AG04450 (cell line): Measurements from ENCODE around the gene C2orf74. TPM values are rescaled to one million over a fixed set of nuclear protein-coding genes. Genes with fewer than 3 reads are reported as not detected.
"Not testable (repeated sequence)": the region's sequence is repeated elsewhere in the genome, so short reads cannot be mapped to it uniquely, and the experiment has no call there.

Source experiments
- CTCF ChIA-PET: fragments of 300-600, 350-600 bp; formaldehyde crosslinking; extraction: SDS; loops from one replicate; lab custom pipeline; 2022; ENCODE audit warnings: antibody characterized with exemption, inconsistent platforms; lab: Charles Lee
- POLR2A ChIA-PET: fragments of 350-600 bp; formaldehyde crosslinking; extraction: SDS; loops from one replicate; lab custom pipeline; 2021; ENCODE audit warnings: antibody characterized with exemption, inconsistent platforms; lab: Yijun Ruan, JAX
- DNase-seq: peaks from one replicate; pipeline ENCODE4 v3.0.0-alpha.2; 2011; ENCODE audit warnings: low read depth, low spot score
- H3K27ac ChIP-seq: one replicate; pipeline ENCODE4 v1.5.1; 2012; ENCODE audit warnings: low read depth, low read length, control low read depth
- H3K27me3 ChIP-seq: one replicate; pipeline ENCODE4 v1.6.0; 2012; ENCODE audit warnings: low read length; ENCODE audit not compliant: control insufficient read depth, insufficient read depth
- H3K4me3 ChIP-seq: 2 replicates; pipeline ENCODE4 v1.5.1; 2011; ENCODE audit warnings: mild to moderate bottlenecking, low read depth, low read length, control low read depth
- H3K9me3 ChIP-seq: 2 replicates; pipeline ENCODE4 v1.5.1; 2012; ENCODE audit warnings: low read length; ENCODE audit not compliant: control insufficient read depth, insufficient read depth
- CTCF ChIP-seq: IDR thresholded peaks from 2 replicates; pipeline ENCODE4 v1.5.1; 2011; ENCODE audit warnings: low read depth, low read length, control low read depth, inconsistent platforms
- polyA plus RNA-seq: library from polyadenylated mRNA; depleted of rRNA; stranded (reverse); fragments of >200 nt; gene quantifications from 2 replicates; pipeline ENCODE4 v1.2.3, GENCODE V29; 2011

Gene C2orf74
- polyA plus RNA-seq, 1 experiment, result 21.7 TPM

- TF ChIP-seq CTCF, result no peak
- ChIA-PET CTCF (no interaction called here), POLR2A (no interaction called here)
- Histone ChIP-seq H3K27me3 (no peaks in the 10 kb centered on the region), H3K9me3 (no peaks in the 10 kb centered on the region; the same call in 1 of the 2 replicates), H3K27ac (no peak overlapping the region), H3K4me3 (no peak overlapping the region)
- no peak for DNase-seq
Observed at GRCh38 chr2:61184263-61184662, 22.3 kb downstream of the C2orf74 start.

GRCh38 chr2:61185231-61185728 is 23.3 kb downstream of the C2orf74 start:
- Histone ChIP-seq H3K27me3 (no peaks in the 10 kb centered on the region), H3K9me3 (no peaks in the 10 kb centered on the region; the same call in 1 of the 2 replicates), H3K4me3 (no peak overlapping the region), H3K27ac (no peak overlapping the region)
- POLR2A ChIA-PET, result no interaction called here
- no peak for TF ChIP-seq CTCF
- no peak for DNase-seq
- CTCF ChIA-PET, result no interaction called here

DNA sequence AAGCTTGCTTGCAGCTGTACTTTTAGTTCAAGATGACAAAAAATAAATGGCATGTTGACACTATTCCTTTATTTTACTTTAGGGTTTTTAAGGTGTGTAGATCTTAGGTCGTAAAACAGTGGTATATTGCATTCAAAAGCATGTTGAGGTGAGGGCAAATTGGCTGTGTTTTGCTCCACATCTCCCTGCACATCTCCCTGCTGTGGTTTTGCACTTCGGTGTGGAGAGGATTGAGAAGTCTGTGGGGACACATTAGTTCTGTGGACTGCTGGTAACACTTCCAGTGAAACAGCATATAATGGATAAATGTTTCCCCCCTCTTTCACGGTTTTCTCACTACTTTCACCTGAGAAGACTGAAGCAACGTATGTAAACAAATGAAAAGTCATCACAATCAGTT is 25.1 kb downstream of the C2orf74 start:
- Histone ChIP-seq H3K9me3 (no peaks in the 10 kb centered on the region), H3K4me3 (no peak overlapping the region), H3K27ac (no peak overlapping the region), H3K27me3 (no peaks in the 10 kb centered on the region)
- DNase-seq, result no peak
- no peak for TF ChIP-seq CTCF
- ChIA-PET CTCF (no interaction called here), POLR2A (no interaction called here)

DNA sequence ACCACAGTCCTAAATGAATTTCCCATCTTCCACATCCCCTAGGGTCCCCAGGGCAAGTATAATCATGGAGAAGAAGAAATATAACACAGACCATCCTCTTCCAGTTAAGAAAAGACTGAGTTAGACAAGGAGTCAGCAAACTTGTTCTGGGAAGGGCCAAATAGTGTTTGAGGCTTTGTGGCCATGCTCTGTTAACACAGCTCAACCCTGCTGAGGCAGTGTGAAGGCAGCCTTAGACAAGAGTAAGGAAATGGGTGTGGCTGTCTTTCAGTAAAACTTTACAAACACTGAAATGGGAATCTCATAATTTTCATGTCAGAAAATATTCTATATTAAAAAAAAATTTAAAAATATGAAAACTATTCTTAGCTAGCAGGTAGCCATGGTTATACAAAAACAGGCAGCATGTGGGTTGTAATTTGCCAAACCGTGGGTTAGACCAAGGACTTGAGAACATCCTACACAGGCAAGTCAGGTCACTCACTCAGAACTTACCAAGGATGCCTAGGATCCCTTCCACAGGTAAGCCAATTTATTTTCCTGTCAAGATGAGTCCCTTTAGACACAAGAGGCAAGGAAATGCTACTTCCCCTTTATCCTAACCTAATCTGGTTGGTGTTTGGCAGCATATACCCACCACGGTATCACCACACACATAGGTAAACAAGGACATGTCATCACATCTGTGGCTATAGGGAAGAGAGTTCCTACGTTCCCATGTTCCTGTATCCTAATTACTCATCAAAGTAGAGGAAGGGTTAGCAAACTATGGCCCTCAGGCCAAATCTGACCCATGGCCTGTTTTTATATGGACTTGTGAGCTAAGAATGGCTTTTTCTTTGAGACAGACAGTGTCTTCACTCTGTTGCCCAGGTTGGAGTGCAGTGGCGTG is 31.9 kb downstream of the C2orf74 start:
- Histone ChIP-seq H3K27ac (no peak overlapping the region), H3K4me3 (no peak overlapping the region), H3K9me3 (no peaks in the 10 kb centered on the region), H3K27me3 (no peaks in the 10 kb centered on the region)
- no peak for DNase-seq
- ChIA-PET POLR2A (no interaction called here), CTCF (no interaction called here)
- no peak for TF ChIP-seq CTCF

- CTCF ChIA-PET, H3K4me3 ChIP-seq, POLR2A ChIA-PET, DNase-seq, H3K27me3 ChIP-seq, H3K27ac ChIP-seq, H3K9me3 ChIP-seq: not testable (repeated sequence)
Observed at GRCh38 chr2:61194646-61195045, 32.7 kb downstream of the C2orf74 start.
